ENCODE data around the gene OTOA. TPM values are rescaled to one million over a fixed set of nuclear protein-coding genes. Genes with fewer than 3 reads are reported as not detected.
"Not testable (repeated sequence)": the region's sequence is repeated elsewhere in the genome, so short reads cannot be mapped to it uniquely, and the experiment has no call there.

Gene OTOA
- total and polyA plus RNA-seq, 2 donors, result 0.05 to 0.42 TPM

GRCh38 chr16:21631376-21631775, 32.4 kb upstream of the OTOA start:
- 87% methylated on average over 8 of the region's 8 CpGs for WGBS
- not testable (repeated sequence) for H3K36me3 ChIP-seq (ENCODE audit: insufficient read depth); DNase-seq (ENCODE audit: extremely low spot score); H3K27ac ChIP-seq (ENCODE audit: low read depth); H3K4me1 ChIP-seq (ENCODE audit: insufficient read depth); H3K4me3 ChIP-seq (ENCODE audit: low read depth, low read length)

DNA sequence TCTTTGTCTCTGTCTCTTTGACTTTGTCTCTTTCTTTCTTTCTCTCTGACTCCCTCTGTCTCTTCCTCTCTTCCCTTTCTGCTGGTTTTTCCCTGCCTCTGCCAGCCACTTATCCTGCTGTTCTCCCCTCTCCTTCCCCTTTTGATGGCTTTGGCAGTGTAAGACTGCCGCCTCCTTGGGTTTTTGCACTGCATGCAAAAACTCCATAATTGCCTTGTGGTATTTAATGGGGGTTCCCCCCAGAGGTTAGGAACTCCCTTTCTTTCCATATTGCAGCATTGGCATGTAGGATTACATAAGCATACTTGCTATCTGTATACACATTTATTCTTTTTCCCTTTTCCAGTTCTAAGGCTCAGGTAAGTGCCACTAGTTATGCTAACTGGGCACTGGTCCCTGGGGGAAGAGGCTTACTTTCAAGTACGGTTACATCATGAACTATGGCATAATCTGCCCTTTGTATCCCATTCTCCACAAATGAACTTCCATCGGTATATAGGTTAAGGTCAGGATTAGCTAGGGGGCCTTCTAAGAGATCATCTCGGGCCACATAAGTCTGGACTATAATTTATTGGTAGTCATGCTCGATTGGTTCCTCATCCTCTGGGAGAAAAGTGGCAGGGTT, 31.7 kb upstream of the OTOA start:
- not testable (repeated sequence) for H3K36me3 ChIP-seq (ENCODE audit: insufficient read depth); H3K4me3 ChIP-seq (ENCODE audit: low read depth, low read length); H3K4me1 ChIP-seq (ENCODE audit: insufficient read depth); DNase-seq (ENCODE audit: extremely low spot score); H3K27ac ChIP-seq (ENCODE audit: low read depth)
- 92% methylated on average over 5 of the region's 5 CpGs for WGBS

DNA sequence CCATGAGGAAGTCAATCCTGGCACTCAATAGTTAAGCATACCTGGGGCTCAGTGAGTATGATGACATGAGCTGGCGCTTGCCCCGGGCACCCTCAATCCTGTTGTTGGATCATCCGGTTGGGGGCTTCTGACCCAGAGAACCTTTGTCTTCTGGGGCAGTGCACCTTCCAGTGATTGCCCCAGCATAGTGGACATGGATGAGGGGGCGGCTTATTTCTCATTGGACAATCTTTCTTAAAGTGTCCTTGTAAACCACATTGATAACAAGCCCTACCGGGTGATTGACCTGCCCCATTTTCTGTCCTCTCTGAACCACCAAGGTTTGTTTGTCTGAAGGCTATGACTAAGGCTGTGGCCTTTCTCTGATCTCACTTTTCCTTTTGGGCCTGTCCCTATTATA, 29.6 kb upstream of the OTOA start:
- 90% methylated on average over 5 of the region's 5 CpGs for WGBS
- peaks cover 3% of the 10 kb centered on the region for H3K36me3 ChIP-seq (ENCODE audit: insufficient read depth)

DNA sequence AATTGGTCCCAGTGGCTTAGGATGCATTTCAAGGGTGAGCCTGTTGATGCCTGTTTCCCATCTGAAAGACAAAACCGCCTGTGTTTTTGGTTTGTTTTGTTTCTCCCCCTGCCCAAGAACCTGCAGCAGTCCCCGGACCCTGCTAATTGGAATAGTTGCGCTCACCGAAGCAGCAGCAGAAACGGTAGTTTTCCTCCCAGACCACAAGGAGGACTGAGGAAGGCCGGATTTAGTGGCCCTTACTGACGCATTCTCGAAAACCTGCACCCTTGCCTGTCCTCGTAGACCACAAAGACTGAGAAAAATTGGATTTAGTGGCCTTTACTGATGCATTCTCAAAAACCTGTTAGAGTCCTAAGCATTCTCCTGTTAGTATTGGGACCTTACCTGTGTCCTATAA, 28.1 kb upstream of the OTOA start:
- DNase-seq (ENCODE audit: extremely low spot score); H3K36me3 ChIP-seq (ENCODE audit: insufficient read depth); H3K4me3 ChIP-seq (ENCODE audit: low read depth, low read length); H3K4me1 ChIP-seq (ENCODE audit: insufficient read depth); H3K27ac ChIP-seq (ENCODE audit: low read depth): not testable (repeated sequence)
- WGBS, result 88% methylated on average over 9 of the region's 9 CpGs

More for the DNA sequence above, 29.6 kb upstream of the OTOA start:
- Histone ChIP-seq H3K4me3 (ENCODE audit: low read depth, low read length) (no peak overlapping the region), H3K4me1 (ENCODE audit: insufficient read depth) (peaks cover 2% of the 10 kb centered on the region), H3K27ac (ENCODE audit: low read depth) (no peak overlapping the region)
- DNase-seq (ENCODE audit: extremely low spot score), result no peak

DNA sequence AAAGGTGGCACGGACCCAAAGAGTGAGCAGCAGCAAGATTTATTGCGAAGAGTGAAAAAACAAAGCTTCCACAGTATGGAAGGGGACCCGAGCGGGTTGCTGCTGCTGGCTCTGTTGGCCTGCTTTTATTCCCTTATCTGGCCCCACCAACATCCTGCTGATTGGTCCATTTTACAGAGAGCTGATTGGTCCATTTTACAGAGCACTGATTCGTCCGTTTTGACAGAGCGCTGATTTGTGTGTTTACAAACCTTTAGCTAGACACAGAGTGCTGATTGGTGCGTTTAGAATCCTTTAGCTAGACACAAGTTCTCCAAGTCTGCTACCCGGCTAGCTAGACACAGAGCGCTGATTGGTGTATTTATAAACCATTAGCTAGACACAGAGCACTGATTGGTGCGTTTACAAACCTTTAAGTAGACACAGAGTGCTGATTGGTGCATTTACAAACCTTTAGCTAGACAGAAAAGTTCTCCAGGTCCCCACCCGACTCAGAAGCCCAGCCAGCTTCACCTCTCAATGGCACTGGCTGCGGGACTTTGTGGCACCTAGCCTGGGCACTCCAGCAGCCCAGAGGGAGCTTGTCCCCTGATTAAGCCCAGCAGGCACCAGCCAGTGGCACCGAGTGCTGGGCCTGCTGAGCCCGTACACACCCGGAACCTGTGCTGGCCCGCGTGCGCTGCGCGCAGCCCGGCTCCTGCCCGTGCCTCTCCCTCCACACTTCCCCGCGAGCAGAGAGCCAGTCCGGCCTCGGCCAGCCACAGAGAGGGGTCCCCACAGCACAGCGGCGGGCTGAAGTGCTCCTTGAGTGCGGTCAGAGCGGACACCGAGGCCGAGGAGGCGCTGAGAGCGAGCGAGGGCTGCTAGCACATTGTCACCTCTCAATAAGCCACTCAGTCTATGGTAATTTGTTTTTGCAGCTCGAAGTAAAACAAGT, 26.5 kb upstream of the OTOA start:
- H3K4me3 ChIP-seq (ENCODE audit: low read depth, low read length), result no peak overlapping the region
- no peaks in the 10 kb centered on the region for H3K36me3 ChIP-seq (ENCODE audit: insufficient read depth)
- no peak overlapping the region for H3K27ac ChIP-seq (ENCODE audit: low read depth)
- 95% methylated on average over 37 of the region's 37 CpGs for WGBS
- no peak for DNase-seq (ENCODE audit: extremely low spot score)
- no peaks in the 10 kb centered on the region for H3K4me1 ChIP-seq (ENCODE audit: insufficient read depth)

- Histone ChIP-seq H3K27ac (ENCODE audit: low read depth) (no peak overlapping the region), H3K36me3 (ENCODE audit: insufficient read depth) (no peaks in the 10 kb centered on the region), H3K4me1 (ENCODE audit: insufficient read depth) (no peaks in the 10 kb centered on the region), H3K4me3 (ENCODE audit: low read depth, low read length) (no peak overlapping the region)
- WGBS, result 64% methylated on average over 4 of the region's 4 CpGs
- no peak for DNase-seq (ENCODE audit: extremely low spot score)
Measured at GRCh38 chr16:21638573-21638975, 25.2 kb upstream of the OTOA start.

- WGBS, result 92% methylated on average over 2 of the region's 2 CpGs
- H3K27ac ChIP-seq (ENCODE audit: low read depth), result no peak overlapping the region
- no peaks in the 10 kb centered on the region for H3K4me1 ChIP-seq (ENCODE audit: insufficient read depth)
- H3K4me3 ChIP-seq (ENCODE audit: low read depth, low read length), result no peak overlapping the region
- DNase-seq (ENCODE audit: extremely low spot score), result no peak
- no peaks in the 10 kb centered on the region for H3K36me3 ChIP-seq (ENCODE audit: insufficient read depth)
Measured at GRCh38 chr16:21639493-21639892, 24.3 kb upstream of the OTOA start.

- Histone ChIP-seq H3K4me3 (ENCODE audit: low read depth, low read length) (no peak overlapping the region), H3K27ac (ENCODE audit: low read depth) (no peak overlapping the region), H3K4me1 (ENCODE audit: insufficient read depth) (no peaks in the 10 kb centered on the region), H3K36me3 (ENCODE audit: insufficient read depth) (no peaks in the 10 kb centered on the region)
- 52% methylated on average over 6 of the region's 6 CpGs for WGBS
- no peak for DNase-seq (ENCODE audit: extremely low spot score)
Measured at GRCh38 chr16:21641916-21642315, 21.9 kb upstream of the OTOA start.

- Histone ChIP-seq H3K36me3 (ENCODE audit: insufficient read depth) (no peaks in the 10 kb centered on the region), H3K4me3 (ENCODE audit: low read depth, low read length) (no peak overlapping the region), H3K27ac (ENCODE audit: low read depth) (no peak overlapping the region), H3K4me1 (ENCODE audit: insufficient read depth) (no peaks in the 10 kb centered on the region)
- DNase-seq (ENCODE audit: extremely low spot score), result no peak
- 67% methylated on average over 7 of the region's 7 CpGs for WGBS
Measured at GRCh38 chr16:21642861-21643260, 20.9 kb upstream of the OTOA start.

- Histone ChIP-seq H3K4me1 (ENCODE audit: insufficient read depth) (no peaks in the 10 kb centered on the region), H3K27ac (ENCODE audit: low read depth) (no peak overlapping the region), H3K36me3 (ENCODE audit: insufficient read depth) (no peaks in the 10 kb centered on the region), H3K4me3 (ENCODE audit: low read depth, low read length) (no peak overlapping the region)
- no peak for DNase-seq (ENCODE audit: extremely low spot score)
- 99% methylated on average over 3 of the region's 3 CpGs for WGBS
Measured at GRCh38 chr16:21643785-21644184, 20.0 kb upstream of the OTOA start.

GRCh38 chr16:21644674-21645073, 19.1 kb upstream of the OTOA start:
- no peaks in the 10 kb centered on the region for H3K4me1 ChIP-seq (ENCODE audit: insufficient read depth)
- WGBS, result 68% methylated on average over 4 of the region's 4 CpGs
- DNase-seq (ENCODE audit: extremely low spot score), result no peak
- H3K27ac ChIP-seq (ENCODE audit: low read depth), result no peak overlapping the region
- H3K36me3 ChIP-seq (ENCODE audit: insufficient read depth), result no peaks in the 10 kb centered on the region
- H3K4me3 ChIP-seq (ENCODE audit: low read depth, low read length), result no peak overlapping the region

DNA sequence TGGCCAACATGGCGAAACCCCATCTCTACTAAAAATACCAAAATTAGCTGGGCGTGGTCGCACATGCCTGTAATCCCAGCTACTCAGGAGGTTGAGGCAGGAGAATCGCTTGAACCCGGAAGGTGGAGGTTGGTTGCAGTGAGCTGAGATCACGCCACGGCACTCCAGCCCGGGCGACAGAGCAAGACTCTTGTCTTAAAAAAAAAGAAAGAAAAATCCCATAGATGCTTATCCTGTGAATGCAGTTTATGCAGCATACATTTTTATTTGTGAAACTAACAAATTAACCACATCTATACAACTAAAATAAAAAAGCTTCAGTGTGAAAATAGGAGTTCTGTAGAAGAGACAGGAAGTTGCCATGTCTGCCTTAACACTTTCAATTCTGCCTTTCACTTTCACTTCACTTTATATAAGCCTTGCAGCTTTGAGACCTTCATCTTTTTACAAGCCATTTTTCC, 18.5 kb upstream of the OTOA start:
- no peaks in the 10 kb centered on the region for H3K36me3 ChIP-seq (ENCODE audit: insufficient read depth)
- no peak for DNase-seq (ENCODE audit: extremely low spot score)
- no peak overlapping the region for H3K27ac ChIP-seq (ENCODE audit: low read depth)
- peak overlapping the region; percentile 23 for H3K4me3 ChIP-seq (ENCODE audit: low read depth, low read length)
- H3K4me1 ChIP-seq (ENCODE audit: insufficient read depth), result no peaks in the 10 kb centered on the region
- WGBS, result 65% methylated on average over 9 of the region's 9 CpGs

- Histone ChIP-seq H3K27ac (ENCODE audit: low read depth) (no peak overlapping the region), H3K4me1 (ENCODE audit: insufficient read depth) (no peaks in the 10 kb centered on the region), H3K4me3 (ENCODE audit: low read depth, low read length) (peak overlapping the region; percentile 8), H3K36me3 (ENCODE audit: insufficient read depth) (no peaks in the 10 kb centered on the region)
- 49% methylated on average over 5 of the region's 5 CpGs for WGBS
- no peak for DNase-seq (ENCODE audit: extremely low spot score)
Measured at GRCh38 chr16:21646091-21646490, 17.7 kb upstream of the OTOA start.

All from urinary bladder (tissue), 4 donors.